TTC549 (cell line): ENCODE results near the gene PSD2.

ENCODE experiments used
- FAIRE-seq: peaks from 2 replicates; lab custom pipeline; 2012; peaks lifted over from hg19 to GRCh38; lab: Jason Lieb, UNC

The PSD2 gene

GRCh38 chr5:139882316-139882715, 86.7 kb downstream of the PSD2 start:
- FAIRE-seq = no peak

DNA sequence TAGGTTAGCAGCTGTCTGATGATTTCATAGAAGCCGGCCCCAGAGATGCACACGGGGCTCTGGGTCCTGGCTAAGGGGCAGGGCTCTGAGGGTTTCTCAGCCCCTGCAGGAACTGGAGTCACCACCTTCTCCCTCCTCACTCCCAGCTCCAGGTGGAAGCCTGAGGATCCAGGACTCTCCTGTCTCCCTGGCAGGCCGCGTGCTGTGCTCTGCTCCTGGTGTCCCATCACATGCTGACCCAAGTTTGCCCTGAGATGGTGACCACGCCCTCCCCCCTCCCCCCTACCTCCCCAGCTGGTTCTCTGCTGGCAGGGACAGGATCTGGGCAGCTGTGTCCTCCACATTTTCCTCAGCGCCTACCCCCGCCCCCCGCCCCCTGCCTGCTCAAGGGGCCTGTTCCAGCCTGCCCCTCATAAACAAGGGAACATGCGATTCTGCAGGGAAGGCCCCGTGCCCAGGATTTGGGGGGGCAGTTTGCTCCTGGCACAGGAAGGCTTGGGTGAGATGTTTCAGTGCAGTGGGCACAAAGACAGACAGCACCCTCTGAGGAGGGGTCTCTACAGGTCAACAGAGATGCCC, 87.4 kb downstream of the PSD2 start:
- no peak for FAIRE-seq

- FAIRE-seq = no peak
Observed at GRCh38 chr5:139884144-139884543, 88.5 kb downstream of the PSD2 start.

GRCh38 chr5:139884734-139885133, 89.1 kb downstream of the PSD2 start:
- no peak for FAIRE-seq

- no peak for FAIRE-seq
Observed at GRCh38 chr5:139885172-139885856, 89.7 kb downstream of the PSD2 start.

- FAIRE-seq = no peak
Observed at GRCh38 chr5:139885857-139886208, 90.2 kb downstream of the PSD2 start.

GRCh38 chr5:139886213-139886612, 90.6 kb downstream of the PSD2 start:
- no peak for FAIRE-seq

DNA sequence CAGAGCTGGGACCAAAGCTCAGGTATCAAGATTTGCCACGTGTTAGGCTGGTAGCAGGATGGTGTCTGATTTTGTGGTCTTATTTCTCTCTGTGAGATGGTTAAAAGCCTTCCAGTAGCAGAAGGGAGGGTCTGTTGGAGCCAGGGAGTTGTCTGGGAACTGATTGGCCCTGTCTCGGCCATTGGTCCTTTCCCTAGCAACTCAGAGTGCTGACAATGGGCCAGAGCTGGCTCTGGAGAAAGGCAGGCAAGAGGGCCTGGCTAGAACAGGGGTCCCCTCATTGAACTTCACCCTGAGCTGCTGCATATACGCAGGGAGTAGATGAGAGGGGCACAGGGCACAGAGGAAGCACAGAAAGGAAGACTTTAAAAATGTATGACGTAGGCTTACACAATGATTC, 92.8 kb downstream of the PSD2 start:
- no peak for FAIRE-seq

GRCh38 chr5:139889410-139889809, 93.8 kb downstream of the PSD2 start:
- FAIRE-seq = no peak

- FAIRE-seq = no peak
Observed at GRCh38 chr5:139893873-139894272, 98.3 kb downstream of the PSD2 start.
